CD4-positive, alpha-beta T cell treated with Interleukin-4 for 1 hour (primary cell): ENCODE measurements around the gene BCKDK.
A peak's percentile ranks its signal among the peaks of the same experiment; 100 is the strongest.
"Not testable (repeated sequence)": the region's sequence is repeated elsewhere in the genome, so short reads cannot be mapped to it uniquely, and the experiment has no call there.

Experiments used
- DNase-seq, 2 donors: peaks; one replicate each; pipeline ENCODE4 v3.0.0-alpha.2; 2020 to 2022

Gene BCKDK

GRCh38 chr16:31143011-31143693 lies 35.0 kb downstream of the BCKDK start:
- no peak for DNase-seq

GRCh38 chr16:31143694-31144148 lies 35.5 kb downstream of the BCKDK start:
- no peak for DNase-seq

GRCh38 chr16:31144418-31144817 lies 36.2 kb downstream of the BCKDK start:
- not testable (repeated sequence) for DNase-seq

GRCh38 chr16:31145398-31145990 lies 37.3 kb downstream of the BCKDK start:
- DNase-seq = no peak

DNA sequence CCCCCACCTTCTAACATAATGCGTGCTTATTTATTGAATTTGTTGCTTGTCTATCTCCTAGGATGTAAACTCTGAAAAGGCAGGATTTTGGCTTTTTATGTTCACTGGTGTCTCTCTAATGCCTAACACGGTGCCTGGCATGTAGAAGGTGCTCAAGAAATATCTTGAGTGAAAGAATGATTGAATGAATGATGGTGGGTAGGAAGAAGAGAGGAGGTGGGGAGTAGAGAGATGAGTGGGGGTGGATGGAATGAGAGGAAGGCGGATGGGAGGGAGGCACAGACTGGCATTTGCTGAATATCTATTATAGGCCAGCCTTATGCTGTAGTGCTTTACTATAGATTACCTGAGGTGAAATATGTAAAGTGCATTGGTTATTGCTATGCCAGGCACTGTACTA lies 39.4 kb downstream of the BCKDK start:
- no peak for DNase-seq

GRCh38 chr16:31148281-31148728 lies 40.1 kb downstream of the BCKDK start:
- DNase-seq = no peak

GRCh38 chr16:31148896-31149295 lies 40.7 kb downstream of the BCKDK start:
- no peak for DNase-seq

DNA sequence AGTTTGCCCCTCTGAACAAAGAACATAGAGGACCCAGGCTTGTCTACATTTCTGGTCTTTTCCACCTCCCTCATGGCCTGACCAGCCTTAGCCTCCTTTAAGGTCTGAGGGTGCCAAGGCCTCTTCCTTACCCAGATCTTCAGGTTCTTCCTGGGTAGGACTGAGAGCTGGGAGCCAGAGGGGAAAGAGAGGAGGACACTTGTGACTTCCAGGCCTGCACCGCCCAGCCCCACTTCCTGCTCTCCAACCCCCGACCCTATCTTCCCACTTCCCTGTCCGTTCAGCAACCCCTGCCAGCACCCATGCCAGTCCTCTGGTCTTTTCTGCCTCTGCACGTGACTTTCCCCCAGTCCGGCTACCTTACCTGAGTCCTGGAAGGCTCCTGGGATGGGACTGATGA lies 41.1 kb downstream of the BCKDK start:
- no peak for DNase-seq

DNA sequence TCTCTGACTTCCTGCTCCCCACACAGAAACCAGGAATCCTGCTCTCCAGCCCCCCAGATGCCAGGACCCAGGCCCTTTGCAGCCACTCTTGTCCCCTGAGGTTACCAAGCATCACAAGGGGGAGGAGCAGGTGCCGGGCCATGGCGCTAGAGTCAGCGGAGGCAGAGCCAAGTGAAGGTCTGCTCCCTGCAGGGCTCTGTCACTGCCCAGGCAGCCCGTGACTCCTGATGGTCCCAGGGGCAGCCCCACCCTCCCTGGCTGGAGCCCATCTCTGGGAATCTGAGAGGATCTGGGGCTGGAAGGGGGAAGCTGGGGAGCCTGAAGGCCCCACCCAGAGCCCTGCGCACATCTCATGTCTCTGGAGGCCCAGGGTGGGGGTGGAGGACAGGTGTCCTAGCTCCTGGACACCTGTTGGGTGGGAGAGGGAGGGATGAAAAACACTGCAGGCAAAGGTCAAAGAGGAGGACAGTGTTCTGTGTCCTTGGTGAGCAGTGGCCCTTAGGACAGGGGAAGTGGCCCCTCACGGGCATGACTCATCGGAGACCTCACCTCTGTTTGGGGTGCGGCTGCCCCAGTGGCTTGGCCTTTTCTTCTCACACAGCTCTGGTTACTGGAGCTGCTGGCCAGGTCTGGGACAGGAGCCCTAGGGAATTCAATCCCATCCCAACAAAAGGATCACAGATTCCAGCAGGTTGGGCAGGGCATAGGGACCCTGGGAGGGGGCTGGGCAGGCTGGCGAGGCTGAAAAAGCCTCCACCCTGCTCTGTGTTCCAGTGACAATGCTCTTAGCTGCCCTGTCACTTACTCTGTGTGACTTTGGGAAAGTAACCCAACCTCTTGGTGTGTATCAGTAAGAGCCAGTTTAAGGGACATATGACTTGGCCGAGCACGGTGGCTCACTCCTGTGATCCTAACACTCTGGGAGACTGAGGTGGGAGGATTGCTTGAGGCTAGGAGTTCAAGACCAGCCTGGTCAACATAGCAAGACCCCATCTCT lies 42.0 kb downstream of the BCKDK start, which contains the start of gene PRSS36:
PRSS36 (minus strand) TSS at position 173 of the 997 bp plus-strand sequence; CDS start at position 142, 31 bp downstream.
- peak in 1 of 2 donors; percentile 20 for DNase-seq

GRCh38 chr16:31150976-31151375 lies 42.8 kb downstream of the BCKDK start:
- not testable (repeated sequence) for DNase-seq

DNA sequence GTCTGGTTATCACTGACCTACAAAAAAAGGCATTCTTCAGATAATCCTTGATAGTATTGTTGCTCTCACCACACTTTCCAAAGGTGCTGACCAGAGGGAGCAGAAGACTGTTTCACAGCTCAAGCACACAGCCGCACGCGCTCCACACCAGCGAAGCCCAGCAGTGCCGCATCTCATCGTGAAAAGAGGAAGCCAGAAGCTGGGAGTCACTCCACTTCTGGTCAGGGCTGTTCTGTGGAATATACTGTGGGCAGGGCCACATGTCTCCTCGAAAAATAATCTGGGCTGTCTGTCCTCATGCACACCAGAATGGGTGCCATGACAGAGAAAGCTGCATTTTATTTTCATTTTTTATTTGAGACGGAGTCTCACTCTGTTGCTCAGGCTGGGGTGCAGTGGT lies 49.0 kb downstream of the BCKDK start:
- peak in 1 of 2 donors; percentile 55 for DNase-seq
